ENCODE measurements around the gene GSTK1. TPM values are rescaled to one million over a fixed set of nuclear protein-coding genes. Genes with fewer than 3 reads are reported as not detected.
A peak's percentile ranks its signal among the peaks of the same experiment; 100 is the strongest.

The GSTK1 gene
- total and polyA plus RNA-seq, 9 donors, result 55.0 to 138 (median 81.5) TPM

DNA sequence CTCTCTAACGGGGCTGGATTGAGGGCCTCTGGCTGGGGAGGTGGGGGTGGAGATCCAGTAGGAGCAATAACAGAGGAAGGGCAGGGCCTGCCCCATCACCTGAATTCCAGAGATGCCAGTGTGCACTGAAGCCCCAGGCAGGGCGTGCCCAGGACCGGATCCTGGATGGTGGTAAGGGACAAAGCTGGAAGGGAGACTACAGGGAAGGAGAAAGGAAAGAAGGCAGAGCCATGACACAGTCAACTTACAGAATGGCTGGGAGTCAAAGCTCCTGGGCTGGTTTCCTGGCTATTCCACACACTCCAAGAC is 22.2 kb downstream of the GSTK1 start:
- no peaks in the 10 kb centered on the region for H3K27me3 ChIP-seq
- intact Hi-C loops (cut with DNase I), result no loop called here
- 68 to 71% (median 70%) methylated on average over 3 of the region's 3 CpGs for WGBS, 3 donors
- H3K27ac ChIP-seq, result no peak overlapping the region
- H3K4me3 ChIP-seq, result no peak overlapping the region
- TF ChIP-seq POLR2A (IDR thresholded peaks at IDR 0.05) (no peak), EP300 (IDR thresholded peaks at IDR 0.05) (no peak), CTCF (IDR thresholded peaks at IDR 0.05) (no peak)
- no peaks in the 10 kb centered on the region for H3K9me3 ChIP-seq
- no peak for DNase-seq
- no peaks in the 10 kb centered on the region for H3K4me1 ChIP-seq (ENCODE audit: insufficient read depth)
- no peaks in the 10 kb centered on the region for H3K36me3 ChIP-seq

- intact Hi-C loops (cut with DNase I), result no loop called here
- Histone ChIP-seq H3K9me3 (no peaks in the 10 kb centered on the region), H3K36me3 (no peaks in the 10 kb centered on the region), H3K27ac (no peak overlapping the region), H3K27me3 (no peaks in the 10 kb centered on the region), H3K4me1 (ENCODE audit: insufficient read depth) (peaks cover 2% of the 10 kb centered on the region), H3K4me3 (no peak overlapping the region)
- no peak for DNase-seq
- TF ChIP-seq EP300 (IDR thresholded peaks at IDR 0.05), result no peak
- TF ChIP-seq CTCF (IDR thresholded peaks at IDR 0.05), result no peak
- no peak for TF ChIP-seq POLR2A (IDR thresholded peaks at IDR 0.05)
- WGBS, 3 donors, result 91 to 96% (median 95%) methylated on average over 11 of the region's 11 CpGs
Observed at GRCh38 chr7:143285806-143286521, 22.7 kb downstream of the GSTK1 start.

GRCh38 chr7:143286522-143286890 is 23.3 kb downstream of the GSTK1 start:
- DNase-seq, result no peak
- intact Hi-C loops (cut with DNase I), result no loop called here
- TF ChIP-seq EP300 (IDR thresholded peaks at IDR 0.05), result no peak
- Histone ChIP-seq H3K4me3 (no peak overlapping the region), H3K9me3 (no peaks in the 10 kb centered on the region), H3K36me3 (no peaks in the 10 kb centered on the region), H3K27me3 (no peaks in the 10 kb centered on the region), H3K4me1 (ENCODE audit: insufficient read depth) (peaks cover 2% of the 10 kb centered on the region), H3K27ac (no peak overlapping the region)
- 91 to 98% (median 93%) methylated on average over 6 of the region's 6 CpGs for WGBS, 3 donors

DNA sequence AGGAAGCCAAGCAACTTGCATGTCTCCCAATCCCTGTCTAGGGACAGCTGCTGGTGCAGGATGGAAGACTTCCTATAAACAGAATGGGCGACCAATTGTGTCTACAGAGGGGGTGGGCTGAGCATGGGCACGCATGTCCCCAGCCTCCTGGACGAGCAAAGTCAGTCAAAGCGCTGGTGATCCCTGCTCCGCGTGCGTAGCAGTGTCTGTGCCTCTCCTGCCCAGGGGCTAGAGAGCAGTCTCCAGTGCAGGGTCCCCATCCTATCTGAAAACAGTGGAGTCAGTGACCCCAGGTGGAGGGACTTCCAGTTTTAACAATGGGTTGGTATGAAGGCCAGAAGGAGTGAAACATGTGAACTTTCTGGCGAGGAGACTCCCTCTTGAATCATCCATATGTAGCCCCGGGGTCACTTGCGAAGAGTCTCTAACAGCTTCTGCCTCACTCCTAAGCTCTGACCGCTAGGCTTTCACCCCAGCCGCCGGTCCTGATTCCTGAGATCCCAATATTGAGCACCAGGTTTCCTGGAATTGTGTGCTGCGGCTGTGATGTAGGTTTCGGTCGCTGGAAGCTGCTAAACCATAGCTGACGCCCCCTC is 24.2 kb downstream of the GSTK1 start:
- Histone ChIP-seq H3K4me3 (peak overlapping the region; percentile 72), H3K36me3 (no peaks in the 10 kb centered on the region), H3K9me3 (no peaks in the 10 kb centered on the region), H3K27me3 (no peaks in the 10 kb centered on the region), H3K27ac (peak overlapping the region in 1 of 2 donors; percentile 44), H3K4me1 (ENCODE audit: insufficient read depth) (peaks cover 2% of the 10 kb centered on the region)
- no peak for TF ChIP-seq POLR2A (IDR thresholded peaks at IDR 0.05)
- no peak for TF ChIP-seq CTCF (IDR thresholded peaks at IDR 0.05)
- no peak for TF ChIP-seq EP300 (IDR thresholded peaks at IDR 0.05)
- WGBS, 3 donors, result 71 to 75% (median 73%) methylated on average over 17 of the region's 17 CpGs
- peak in 2 of 5 donors; percentile 40 to 46 for DNase-seq
- intact Hi-C loops (cut with DNase I), result no loop called here
